GM23248 (cell line): ENCODE data around the gene TMED8. TPM values are rescaled to one million over a fixed set of nuclear protein-coding genes. Genes with fewer than 3 reads are reported as not detected.
"Not testable (repeated sequence)": the region's sequence is repeated elsewhere in the genome, so short reads cannot be mapped to it uniquely, and the experiment has no call there.

ENCODE experiments used
- DNase-seq: peaks from one replicate; pipeline ENCODE4 v3.0.0-alpha.2; 2015
- H2AFZ ChIP-seq: fragments of 200-600 bp; sonication (generic); 2 replicates; pipeline ENCODE4 v1.6.1; 2016; ENCODE audit warnings: antibody characterized with exemption
- H3F3A ChIP-seq: fragments of 200-600 bp; sonication (generic); 2 replicates; pipeline ENCODE4 v1.6.1; 2016; ENCODE audit warnings: mild to moderate bottlenecking, antibody characterized with exemption, mixed run types; ENCODE audit not compliant: insufficient read depth
- H3K27ac ChIP-seq: fragments of 200-600 bp; sonication (generic); 2 replicates; pipeline ENCODE4 v1.5.1; 2016; ENCODE audit warnings: mild to moderate bottlenecking
- H3K27me3 ChIP-seq: fragments of 200-600 bp; sonication (generic); replicated peaks from 2 replicates; pipeline ENCODE4 v1.6.1; 2016; ENCODE audit warnings: mild to moderate bottlenecking; ENCODE audit not compliant: insufficient read depth
- H3K36me3 ChIP-seq: fragments of 200-600 bp; sonication (generic); 2 replicates; pipeline ENCODE4 v1.6.1; 2016; ENCODE audit warnings: low read depth, mild to moderate bottlenecking
- H3K4me1 ChIP-seq: fragments of 200-600 bp; sonication (generic); 2 replicates; pipeline ENCODE4 v1.6.1; 2016; ENCODE audit warnings: mild to moderate bottlenecking; ENCODE audit not compliant: insufficient read depth
- H3K4me2 ChIP-seq: fragments of 200-600 bp; sonication (generic); one replicate; pipeline ENCODE4 v1.6.1; 2016; ENCODE audit warnings: mild to moderate bottlenecking; ENCODE audit not compliant: unreplicated experiment
- H3K4me3 ChIP-seq: fragments of 200-600 bp; sonication (generic); 2 replicates; pipeline ENCODE4 v1.5.1; 2016; ENCODE audit warnings: mild to moderate bottlenecking
- H3K79me2 ChIP-seq: fragments of 200-600 bp; sonication (generic); 2 replicates; pipeline ENCODE4 v1.6.1; 2016; ENCODE audit warnings: mild to moderate bottlenecking; ENCODE audit not compliant: insufficient read depth
- H3K9ac ChIP-seq: fragments of 200-600 bp; sonication (generic); 2 replicates; pipeline ENCODE4 v1.6.1; 2016; ENCODE audit warnings: mild to moderate bottlenecking
- H3K9me2 ChIP-seq: fragments of 200-600 bp; sonication (generic); 2 replicates; pipeline ENCODE4 v1.6.1; 2016; ENCODE audit warnings: mixed run types, mild to moderate bottlenecking, moderate library complexity; ENCODE audit not compliant: insufficient read depth
- H3K9me3 ChIP-seq: fragments of 200-600 bp; sonication (generic); one replicate; pipeline ENCODE4 v1.6.1; 2017; ENCODE audit warnings: low read depth
- H4K20me1 ChIP-seq: fragments of 200-600 bp; sonication (generic); 2 replicates; pipeline ENCODE4 v1.6.0; 2016; ENCODE audit not compliant: insufficient read depth
- EZH2 ChIP-seq: fragments of 200-600 bp; sonication (generic); IDR thresholded peaks from 2 replicates; pipeline ENCODE4 v1.6.1; 2018; ENCODE audit warnings: antibody characterized with exemption, mild to moderate bottlenecking; ENCODE audit not compliant: insufficient read depth, poor library complexity, severe bottlenecking
- EZH2phosphoT487 ChIP-seq: fragments of 200-600 bp; sonication (generic); IDR thresholded peaks from 2 replicates; pipeline ENCODE4 v1.6.1; 2018; ENCODE audit warnings: antibody characterized with exemption, moderate library complexity, mild to moderate bottlenecking, low read depth; ENCODE audit not compliant: insufficient read depth
- WGBS, 2 experiments: methylation state at CpG; one replicate each; pipeline ENCODE4 v1.1.6; 2015 to 2017; ENCODE audit warnings: low lambda C conversion rate in 2 of 2, low coverage in 1 of 2; ENCODE audit errors: missing lambda C conversion rate in 2 of 2; 5-methylcytosine and 5-hydroxymethylcytosine counted together
- in situ Hi-C: fragments of 300-500 bp; cut with MboI; formaldehyde crosslinking; loops from 2 replicates; pipeline ENCODE4 v1.15.0; 2020
- polyA plus RNA-seq: library from polyadenylated mRNA; unstranded; fragments of >200 nt; fragmentation: Nextera tagmentation; extraction: Ambion mirVana; gene quantifications from 2 replicates; pipeline ENCODE4 v1.2.1, GENCODE V29; 2016
- total RNA-seq: library from RNA; depleted of rRNA; stranded (reverse); fragments of >200 nt; shearing (Covaris generic); gene quantifications from 2 replicates; pipeline ENCODE4 v1.2.3, GENCODE V29; 2014

Gene TMED8
- total and polyA plus RNA-seq, 2 experiments from 2014 or later = 3.2 to 7.5 TPM

- no peak overlapping the region for H3K4me2 ChIP-seq
- in situ Hi-C loops = no loop called here
- no peak overlapping the region for H3K4me3 ChIP-seq
- H4K20me1 ChIP-seq = no peaks in the 10 kb centered on the region
- H3K27ac ChIP-seq = no peak overlapping the region
- H3K36me3 ChIP-seq = 0 out of 2 replicates have a peak, but pooled peaks cover 5% of the 10 kb centered on the region
- H3K9me2 ChIP-seq = no peaks in the 10 kb centered on the region
- H3K79me2 ChIP-seq = no peaks in the 10 kb centered on the region
- TF ChIP-seq EZH2phosphoT487 (no peak), EZH2 (no peak)
- peak; percentile 4 for DNase-seq
- H3K27me3 ChIP-seq = no peaks in the 10 kb centered on the region
- no peaks in the 10 kb centered on the region for H3K9me3 ChIP-seq
- no peak overlapping the region for H2AFZ ChIP-seq
- no peak overlapping the region for H3K9ac ChIP-seq
- H3F3A ChIP-seq = peaks cover 10% of the 10 kb centered on the region; the same call in 1 of the 2 replicates
- 41 to 55% methylated on average over 2 of the region's 2 CpGs for WGBS, 2 experiments
- no peaks in the 10 kb centered on the region for H3K4me1 ChIP-seq
Observed at GRCh38 chr14:77421201-77421600, 44.3 kb upstream of the TMED8 start.

- no peaks in the 10 kb centered on the region for H3K4me1 ChIP-seq
- in situ Hi-C loops = no loop called here
- H3K27ac ChIP-seq = no peak overlapping the region
- 83 to 91% methylated on average over 4 to 8 of the region's 8 CpGs for WGBS, 2 experiments
- no peak overlapping the region for H3K4me3 ChIP-seq
- DNase-seq = no peak
- peaks cover 10% of the 10 kb centered on the region; the same call in 1 of the 2 replicates for H3F3A ChIP-seq
- TF ChIP-seq EZH2 (no peak), EZH2phosphoT487 (no peak)
- H4K20me1 ChIP-seq = no peaks in the 10 kb centered on the region
- no peak overlapping the region for H3K4me2 ChIP-seq
- H2AFZ ChIP-seq = no peak overlapping the region
- no peaks in the 10 kb centered on the region for H3K36me3 ChIP-seq
- H3K27me3 ChIP-seq = no peaks in the 10 kb centered on the region
- H3K79me2 ChIP-seq = no peaks in the 10 kb centered on the region
- no peak overlapping the region for H3K9ac ChIP-seq
- no peaks in the 10 kb centered on the region for H3K9me3 ChIP-seq
- H3K9me2 ChIP-seq = no peaks in the 10 kb centered on the region
Observed at GRCh38 chr14:77416836-77417235, 39.9 kb upstream of the TMED8 start.

GRCh38 chr14:77416098-77416497, 39.2 kb upstream of the TMED8 start:
- H3K9me2 ChIP-seq, H3F3A ChIP-seq, H3K4me2 ChIP-seq, H3K4me3 ChIP-seq, in situ Hi-C loops, H3K79me2 ChIP-seq, H2AFZ ChIP-seq, H3K36me3 ChIP-seq, DNase-seq, H4K20me1 ChIP-seq, H3K27me3 ChIP-seq, H3K9ac ChIP-seq, H3K9me3 ChIP-seq, H3K4me1 ChIP-seq, H3K27ac ChIP-seq: not testable (repeated sequence)
- WGBS, 2 experiments = 95 to 100% methylated on average over 2 of the region's 3 CpGs

GRCh38 chr14:77415403-77416030, 38.6 kb upstream of the TMED8 start:
- H3K79me2 ChIP-seq, H3K4me3 ChIP-seq, H3K36me3 ChIP-seq, H4K20me1 ChIP-seq, H3K9ac ChIP-seq, H2AFZ ChIP-seq, H3F3A ChIP-seq, in situ Hi-C loops, H3K9me3 ChIP-seq, H3K4me2 ChIP-seq, H3K4me1 ChIP-seq, H3K27ac ChIP-seq, H3K9me2 ChIP-seq, DNase-seq, H3K27me3 ChIP-seq: not testable (repeated sequence)
- 93 to 95% methylated on average over 10 of the region's 10 CpGs for WGBS, 2 experiments

GRCh38 chr14:77409131-77409533, 32.2 kb upstream of the TMED8 start:
- no peak for TF ChIP-seq EZH2phosphoT487
- TF ChIP-seq EZH2 = no peak
- H3K4me1 ChIP-seq = no peaks in the 10 kb centered on the region
- no peak overlapping the region for H3K4me3 ChIP-seq
- H3K36me3 ChIP-seq = no peaks in the 10 kb centered on the region
- in situ Hi-C loops = no loop called here
- no peak overlapping the region for H2AFZ ChIP-seq
- H3K27me3 ChIP-seq = no peaks in the 10 kb centered on the region
- peak; percentile 3 for DNase-seq
- H4K20me1 ChIP-seq = no peaks in the 10 kb centered on the region
- H3F3A ChIP-seq = no peaks in the 10 kb centered on the region
- WGBS, 2 experiments = 17 to 22% methylated on average over 3 of the region's 3 CpGs
- H3K79me2 ChIP-seq = no peaks in the 10 kb centered on the region
- H3K9ac ChIP-seq = no peak overlapping the region
- no peaks in the 10 kb centered on the region for H3K9me2 ChIP-seq
- H3K27ac ChIP-seq = no peak overlapping the region
- no peak overlapping the region for H3K4me2 ChIP-seq
- H3K9me3 ChIP-seq = no peaks in the 10 kb centered on the region
